GM10248 (cell line): ENCODE measurements around the gene MCC.

Experiments
- CTCF ChIA-PET: fragments of 300-600 bp; sonication (Branson Sonifier 250); formaldehyde crosslinking; extraction: SDS; loops from one replicate; lab custom pipeline; 2021; ENCODE audit warnings: antibody characterized with exemption; lab: Yijun Ruan, JAX
- POLR2A ChIA-PET: fragments of 350-650 bp; sonication (Branson Sonifier 250); formaldehyde crosslinking; extraction: SDS; loops from one replicate; lab custom pipeline; 2020; ENCODE audit warnings: antibody characterized with exemption; lab: Yijun Ruan, JAX
- DNase-seq: peaks from one replicate; pipeline ENCODE4 v3.0.0; 2012; ENCODE audit errors: extremely low spot score
- CTCF ChIP-seq: IDR thresholded peaks from 2 replicates; pipeline ENCODE4 v1.5.1; 2012; ENCODE audit warnings: mild to moderate bottlenecking, low read depth; ENCODE audit errors: extremely low read depth, missing control alignments, control extremely low read depth

MCC gene

GRCh38 chr5:113183694-113184093 lies 304.6 kb downstream of the MCC start:
- POLR2A ChIA-PET, result no interaction called here
- no peak for TF ChIP-seq CTCF
- CTCF ChIA-PET, result interaction anchor here (1.1 to 2.1 kb wide), 2 partner anchors 9 to 14 kb away, joined by 3 to 9 read pairs; no protein-coding TSS in a partner anchor
- no peak for DNase-seq

- CTCF ChIA-PET, result interaction anchor here (1.1 to 2.1 kb wide), 2 partner anchors 10 to 13 kb away, joined by 3 to 9 read pairs; no protein-coding TSS in a partner anchor
Measured at GRCh38 chr5:113182658-113183344, 305.5 kb downstream of the MCC start.

GRCh38 chr5:113181853-113182490 lies 306.3 kb downstream of the MCC start:
- DNase-seq, result no peak
- CTCF ChIA-PET, result interaction anchor here (1.5 to 2.1 kb wide), 2 partner anchors 8 to 12 kb away, joined by 4 to 9 read pairs; no protein-coding TSS in a partner anchor
- no peak for TF ChIP-seq CTCF
- POLR2A ChIA-PET, result no interaction called here

More at GRCh38 chr5:113182658-113183344, 305.5 kb downstream of the MCC start:
- POLR2A ChIA-PET, result no interaction called here
- no peak for DNase-seq
- no peak for TF ChIP-seq CTCF

- TF ChIP-seq CTCF, result no peak
- DNase-seq, result no peak
- ChIA-PET CTCF (interaction anchor here (1.5 kb wide), 1 partner anchor 8 kb away, joined by 4 read pairs; no protein-coding TSS in a partner anchor), POLR2A (no interaction called here)
Measured at GRCh38 chr5:113181409-113181808, 306.8 kb downstream of the MCC start.

GRCh38 chr5:113179156-113179555 lies 309.1 kb downstream of the MCC start:
- ChIA-PET POLR2A (no interaction called here), CTCF (no interaction called here)
- no peak for DNase-seq
- TF ChIP-seq CTCF, result no peak

- no peak for DNase-seq
- CTCF ChIA-PET, result no interaction called here
- no peak for TF ChIP-seq CTCF
- POLR2A ChIA-PET, result no interaction called here
Measured at GRCh38 chr5:113178073-113178779, 310.0 kb downstream of the MCC start.
